Thymus (tissue), 11 donors: ENCODE data around the gene CAMTA1. TPM values are rescaled to one million over a fixed set of nuclear protein-coding genes. Genes with fewer than 3 reads are reported as not detected.
"Not testable (repeated sequence)": the region's sequence is repeated elsewhere in the genome, so short reads cannot be mapped to it uniquely, and the experiment has no call there.

Experiments
- DNase-seq, 9 donors: peaks; one replicate each; pipeline ENCODE4 v3.0.0-alpha.2; 2013; ENCODE audit warnings: low spot score in 9 of 9, low read depth in 6 of 9, missing footprints in 1 of 9
- H3K27ac ChIP-seq, 2 donors: one replicate each; pipeline ENCODE4 v1.5.1; 2013; ENCODE audit warnings: control low read depth in 1 of 2, low read depth in 1 of 2, low read length in 1 of 2, mild to moderate bottlenecking in 1 of 2, moderate library complexity in 1 of 2
- H3K27me3 ChIP-seq, 2 donors: one replicate each; pipeline ENCODE4 v1.5.1; 2013; ENCODE audit warnings: low read length in 1 of 2; ENCODE audit not compliant: control insufficient read depth in 2 of 2, insufficient read depth in 1 of 2
- H3K36me3 ChIP-seq, 2 donors: one replicate each; pipeline ENCODE4 v1.5.1; 2013; ENCODE audit warnings: low read length in 1 of 2, mild to moderate bottlenecking in 1 of 2, moderate library complexity in 1 of 2; ENCODE audit not compliant: control insufficient read depth in 2 of 2, insufficient read depth in 2 of 2
- H3K4me1 ChIP-seq, 2 donors: one replicate each; pipeline ENCODE4 v1.5.1; 2013; ENCODE audit warnings: low read length in 2 of 2; ENCODE audit not compliant: control insufficient read depth in 2 of 2, insufficient read depth in 2 of 2
- H3K4me3 ChIP-seq, 2 donors: one replicate each; pipeline ENCODE4 v1.5.1; 2013; ENCODE audit warnings: low read length in 2 of 2, control low read depth in 1 of 2, mild to moderate bottlenecking in 1 of 2
- H3K9me3 ChIP-seq, 2 donors: one replicate each; pipeline ENCODE4 v1.5.1; 2013; ENCODE audit warnings: low read length in 1 of 2, mild to moderate bottlenecking in 1 of 2; ENCODE audit not compliant: control insufficient read depth in 2 of 2, insufficient read depth in 1 of 2
- WGBS: extraction: QIAGEN DNeasy Blood & Tissue Kit; methylation state at CpG from one replicate; pipeline ENCODE4 v1.1.7; 2013; 5-methylcytosine and 5-hydroxymethylcytosine counted together
- polyA plus RNA-seq: library from polyadenylated mRNA; stranded (reverse); fragments of 200-250 nt; gene quantifications from one replicate; pipeline ENCODE4 v1.2.3, GENCODE V29; 2013
- total RNA-seq: library from RNA; stranded (reverse); fragments of 120-200 nt; gene quantifications from one replicate; pipeline ENCODE4 v1.2.4, GENCODE V29; 2013
- donor health status: healthy.

The CAMTA1 gene
- total and polyA plus RNA-seq, 2 donors: 32.0 to 158 TPM

GRCh38 chr1:7786795-7787194 is 1001.5 kb downstream of the CAMTA1 start:
- DNase-seq: no peak
- H3K27me3 ChIP-seq: peaks cover 2 to 23% of the 10 kb centered on the region in 2 donors
- WGBS: 60% methylated on average over 5 of the region's 5 CpGs
- peaks cover 1 to 8% of the 10 kb centered on the region in 2 donors for H3K9me3 ChIP-seq
- H3K36me3 ChIP-seq: no peaks in the 10 kb centered on the region
- peaks cover 3% of the 10 kb centered on the region in 2 donors for H3K4me1 ChIP-seq
- no peak overlapping the region for H3K4me3 ChIP-seq
- no peak overlapping the region for H3K27ac ChIP-seq

- DNase-seq: no peak
- Histone ChIP-seq H3K4me3 (no peak overlapping the region), H3K4me1 (no peaks in the 10 kb centered on the region), H3K36me3 (no peaks in the 10 kb centered on the region), H3K9me3 (peaks cover 1 to 8% of the 10 kb centered on the region in 2 donors), H3K27ac (no peak overlapping the region), H3K27me3 (peaks cover 0 to 7% of the 10 kb centered on the region in 2 donors)
- 77% methylated on average over 5 of the region's 5 CpGs for WGBS
These were observed 1004.6 kb downstream of the CAMTA1 start for GRCh38 chr1:7789828-7790227.

GRCh38 chr1:7791027-7791426 is 1005.8 kb downstream of the CAMTA1 start:
- H3K27ac ChIP-seq, H3K9me3 ChIP-seq, H3K36me3 ChIP-seq, H3K4me3 ChIP-seq, H3K4me1 ChIP-seq, H3K27me3 ChIP-seq, DNase-seq: not testable (repeated sequence)
- WGBS: 95% methylated on average over 3 of the region's 3 CpGs

- no peaks in the 10 kb centered on the region for H3K27me3 ChIP-seq
- 98% methylated on average over 12 of the region's 12 CpGs for WGBS
- H3K4me1 ChIP-seq: no peaks in the 10 kb centered on the region
- no peak for DNase-seq
- H3K27ac ChIP-seq: no peak overlapping the region
- no peak overlapping the region for H3K4me3 ChIP-seq
- H3K36me3 ChIP-seq: no peaks in the 10 kb centered on the region
- peaks cover 1 to 8% of the 10 kb centered on the region in 2 donors for H3K9me3 ChIP-seq
These were observed 1010.2 kb downstream of the CAMTA1 start for GRCh38 chr1:7795406-7795805.

GRCh38 chr1:7805460-7805859 is 1020.2 kb downstream of the CAMTA1 start:
- Histone ChIP-seq H3K9me3 (no peaks in the 10 kb centered on the region), H3K4me1 (no peaks in the 10 kb centered on the region), H3K27ac (no peak overlapping the region), H3K27me3 (no peaks in the 10 kb centered on the region), H3K36me3 (no peaks in the 10 kb centered on the region), H3K4me3 (no peak overlapping the region)
- no peak for DNase-seq
- 96% methylated on average over 9 of the region's 9 CpGs for WGBS

GRCh38 chr1:7808253-7808844 is 1023.1 kb downstream of the CAMTA1 start:
- Histone ChIP-seq H3K4me3 (no peak overlapping the region), H3K36me3 (no peaks in the 10 kb centered on the region), H3K27ac (no peak overlapping the region), H3K4me1 (no peaks in the 10 kb centered on the region), H3K9me3 (no peaks in the 10 kb centered on the region), H3K27me3 (no peaks in the 10 kb centered on the region)
- DNase-seq: peak in 2 of 9 donors; percentile 9 to 21
- WGBS: 21% methylated on average over 1 of the region's 1 CpG

GRCh38 chr1:7809742-7810141 is 1024.5 kb downstream of the CAMTA1 start:
- Histone ChIP-seq H3K36me3 (no peaks in the 10 kb centered on the region), H3K4me1 (no peaks in the 10 kb centered on the region), H3K27ac (no peak overlapping the region), H3K27me3 (no peaks in the 10 kb centered on the region), H3K9me3 (no peaks in the 10 kb centered on the region), H3K4me3 (no peak overlapping the region)
- no peak for DNase-seq
- 97% methylated on average over 13 of the region's 13 CpGs for WGBS

- WGBS: 95% methylated on average over 7 of the region's 7 CpGs
- H3K4me1 ChIP-seq: no peaks in the 10 kb centered on the region
- DNase-seq: no peak
- no peak overlapping the region for H3K27ac ChIP-seq
- H3K36me3 ChIP-seq: no peaks in the 10 kb centered on the region
- no peak overlapping the region for H3K4me3 ChIP-seq
- no peaks in the 10 kb centered on the region for H3K27me3 ChIP-seq
- no peaks in the 10 kb centered on the region for H3K9me3 ChIP-seq
These were observed 1025.1 kb downstream of the CAMTA1 start for GRCh38 chr1:7810395-7810794.

GRCh38 chr1:7811476-7811875 is 1026.2 kb downstream of the CAMTA1 start:
- Histone ChIP-seq H3K9me3 (no peaks in the 10 kb centered on the region), H3K36me3 (no peaks in the 10 kb centered on the region), H3K27ac (no peak overlapping the region), H3K4me3 (no peak overlapping the region), H3K4me1 (no peaks in the 10 kb centered on the region), H3K27me3 (no peaks in the 10 kb centered on the region)
- no peak for DNase-seq
- 96% methylated on average over 6 of the region's 6 CpGs for WGBS
